NCI-H774 (cell line): ENCODE data around the gene SMG9.
A peak's percentile ranks its signal among the peaks of the same experiment; 100 is the strongest.
"Not testable (repeated sequence)": the region's sequence is repeated elsewhere in the genome, so short reads cannot be mapped to it uniquely, and the experiment has no call there.

ENCODE experiments used
- DNase-seq: peaks from one replicate; lab custom pipeline; 2025; lab: John Stamatoyannopoulos, UW

The SMG9 gene

DNA sequence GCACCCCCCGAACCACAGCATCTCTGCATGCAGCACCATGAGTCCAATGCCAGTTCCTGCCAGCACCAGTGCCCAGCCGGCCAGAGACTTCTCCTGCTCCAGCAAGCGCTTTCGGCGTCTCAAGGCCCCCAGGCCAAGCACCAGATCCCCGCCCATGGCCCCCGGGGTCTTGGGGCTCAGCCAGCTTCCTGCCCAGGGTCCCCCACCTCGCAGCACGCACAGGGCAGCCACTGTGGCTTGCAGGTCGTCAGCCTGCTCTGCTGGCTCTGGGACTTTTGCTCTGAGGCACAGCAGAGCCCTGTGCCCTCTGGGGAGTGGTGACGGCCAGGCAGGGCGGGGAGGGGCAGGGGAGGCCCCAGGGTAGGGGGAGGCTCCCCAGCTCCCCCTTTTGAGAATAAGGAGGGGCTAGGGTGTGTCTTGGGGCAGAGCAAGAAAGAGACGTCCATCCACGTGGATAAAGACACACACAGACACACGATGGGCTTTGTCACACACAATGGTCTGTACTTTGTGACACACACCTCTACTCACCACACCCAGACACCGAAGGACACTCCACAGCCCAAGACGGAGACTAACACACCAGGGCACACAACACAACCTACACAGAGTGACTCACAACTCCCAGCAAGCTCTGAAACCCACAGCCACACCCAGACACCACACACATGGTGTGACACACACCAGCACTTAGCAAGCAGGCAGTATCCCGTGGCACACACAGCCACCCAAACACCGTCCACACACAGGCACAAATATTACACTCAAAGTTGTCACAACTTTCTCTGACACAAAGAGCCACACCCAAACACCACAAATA lies 26.2 kb upstream of the SMG9 start, which contains the start of gene KCNN4:
KCNN4 (minus strand) TSS at position 268 of the 820 bp plus-strand sequence; CDS start at position 156, 112 bp downstream.
- no peak for DNase-seq

DNA sequence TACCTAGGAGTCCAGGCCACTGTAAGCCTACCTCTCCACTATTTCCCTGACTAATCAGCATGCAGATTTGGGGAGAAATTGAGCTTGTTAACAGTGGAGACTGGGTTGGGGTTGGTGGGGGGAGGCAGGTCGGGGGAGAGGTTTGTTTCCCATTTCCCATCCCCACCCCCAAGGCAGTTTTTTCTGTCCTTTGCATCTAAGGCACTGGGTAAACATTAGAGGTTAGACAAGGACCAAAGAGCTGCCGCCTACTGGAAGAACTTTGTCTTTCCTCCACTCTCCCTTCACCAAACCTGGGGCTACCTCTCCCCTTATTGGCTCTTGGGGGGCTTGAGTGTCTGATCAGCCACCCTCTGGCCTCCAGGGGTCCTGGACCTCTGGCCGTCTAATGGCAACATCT lies 25.1 kb upstream of the SMG9 start:
- DNase-seq, result no peak

DNA sequence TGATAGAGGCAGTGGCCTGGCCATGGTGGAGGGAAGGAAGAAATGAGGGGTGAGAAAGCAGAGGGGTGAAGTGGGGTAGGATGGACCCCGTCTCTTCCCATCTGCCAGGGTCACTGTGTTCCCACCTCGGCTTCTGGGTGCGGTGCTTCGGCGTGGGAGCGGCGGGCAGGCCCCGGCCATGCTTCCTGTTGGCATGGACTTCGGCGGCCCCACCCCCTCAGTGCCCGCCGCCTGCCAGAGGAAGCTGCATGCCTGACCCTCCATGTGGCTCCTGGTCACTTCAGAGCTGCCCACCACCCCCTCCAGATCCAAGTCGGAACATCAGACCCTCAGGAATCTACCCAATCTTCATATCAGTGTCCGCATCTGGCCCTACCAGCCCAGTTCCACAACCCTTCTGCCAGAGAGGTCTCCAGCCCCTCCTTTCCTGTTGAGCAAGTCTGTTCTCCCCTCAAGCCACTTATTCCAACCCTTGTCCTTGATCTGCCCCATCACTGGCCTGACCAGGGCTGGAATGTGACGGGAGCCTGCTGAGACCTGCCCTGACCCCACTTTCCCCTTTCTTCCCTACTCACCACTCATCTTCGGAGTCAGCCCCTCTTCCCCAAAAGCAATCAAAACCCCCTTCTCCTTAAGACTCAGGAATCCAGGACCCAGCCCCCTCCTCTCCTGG lies 24.5 kb upstream of the SMG9 start:
- DNase-seq, result no peak

DNA sequence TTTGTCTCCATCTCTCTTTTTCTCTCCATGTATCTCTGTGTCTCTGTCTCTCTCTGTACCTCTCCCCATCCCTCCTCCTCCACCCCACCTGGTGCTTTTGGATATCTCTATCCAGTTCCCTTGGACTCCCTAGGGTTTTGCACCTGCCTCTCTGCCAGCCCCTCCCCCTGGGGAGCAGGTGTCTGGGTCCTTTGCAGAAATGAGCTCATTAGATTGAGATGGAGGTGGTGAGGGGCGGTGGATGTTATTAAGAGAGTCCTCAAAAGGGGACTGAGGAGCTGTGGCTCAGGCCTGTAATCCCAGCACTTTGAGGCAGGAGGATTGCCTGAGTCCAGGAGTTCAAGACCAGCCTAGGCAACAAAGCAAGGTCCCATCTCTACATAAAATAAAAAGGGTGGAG lies 23.9 kb upstream of the SMG9 start:
- peak; percentile 88 for DNase-seq

DNA sequence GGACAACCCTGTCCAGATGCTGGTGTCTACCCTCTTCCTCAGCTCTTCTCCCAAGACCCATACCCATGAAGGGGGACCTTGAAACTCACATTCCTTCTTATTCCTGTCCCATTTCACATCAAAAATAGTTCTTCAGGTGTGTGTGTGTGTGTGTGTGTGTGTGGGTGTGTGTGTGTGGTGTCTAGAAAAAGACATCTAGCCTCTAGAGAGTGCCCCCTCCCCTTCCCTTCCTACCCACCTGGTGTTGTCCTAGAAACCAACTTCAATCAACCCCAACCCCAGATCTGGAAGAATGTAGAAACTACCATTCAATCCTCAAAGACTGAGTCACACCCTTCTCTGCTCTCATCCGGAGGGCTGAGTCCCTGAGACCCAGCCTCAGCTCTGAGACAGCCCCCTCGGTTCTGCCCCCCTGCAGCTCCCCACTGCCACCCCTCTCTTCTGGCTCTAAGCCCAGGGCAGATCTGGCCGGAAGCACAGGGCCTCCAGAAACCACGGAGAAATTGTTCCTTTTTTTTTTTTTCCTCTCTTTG lies 22.5 kb upstream of the SMG9 start:
- no peak for DNase-seq

DNA sequence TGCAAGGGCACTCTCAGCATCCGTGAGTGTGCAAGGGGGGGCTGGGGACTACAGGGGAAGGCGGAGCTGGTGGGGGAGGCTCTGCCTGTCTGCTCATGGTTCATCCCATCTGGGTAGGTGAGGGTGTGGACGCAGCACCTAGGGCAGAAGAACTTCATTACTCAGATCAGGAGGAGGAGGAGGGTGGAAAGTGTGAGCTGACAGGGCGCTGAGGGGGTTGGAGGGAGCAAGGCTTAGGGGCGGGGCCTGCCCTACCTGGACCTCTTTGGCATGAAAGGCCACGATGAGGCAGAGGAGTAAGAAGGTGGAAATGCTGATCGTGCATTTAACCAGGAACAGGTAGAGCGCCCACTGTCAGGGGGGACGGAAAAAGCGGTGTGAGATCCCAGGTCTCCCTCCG lies 21.5 kb upstream of the SMG9 start:
- no peak for DNase-seq

DNA sequence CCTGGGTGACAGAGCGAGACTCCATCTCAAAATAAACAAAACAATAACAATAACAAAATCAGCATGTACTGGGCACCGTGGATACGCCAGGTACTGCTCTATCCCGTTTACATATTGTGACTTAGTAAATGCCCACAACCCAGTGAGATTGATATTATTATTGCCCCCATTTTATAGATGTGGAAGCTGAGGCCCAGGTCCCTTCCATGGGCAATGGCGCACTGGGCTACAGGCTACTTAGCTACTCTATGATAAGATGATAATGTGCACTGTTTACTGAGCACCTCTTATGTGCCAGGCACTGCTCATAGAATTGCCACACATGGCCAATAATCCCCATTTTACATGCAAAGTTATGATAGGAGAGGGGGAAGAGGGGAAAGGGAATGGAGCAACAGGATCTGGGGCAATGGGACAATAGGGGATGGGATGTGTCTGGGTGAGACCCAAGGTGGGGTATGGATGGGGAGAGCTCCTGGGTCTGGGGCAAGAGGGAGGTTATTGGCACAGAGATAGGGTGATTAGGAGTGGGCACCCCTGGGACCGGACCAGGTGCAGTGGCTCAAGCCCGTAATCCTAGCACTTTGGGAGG lies 20.6 kb upstream of the SMG9 start:
- no peak for DNase-seq

DNA sequence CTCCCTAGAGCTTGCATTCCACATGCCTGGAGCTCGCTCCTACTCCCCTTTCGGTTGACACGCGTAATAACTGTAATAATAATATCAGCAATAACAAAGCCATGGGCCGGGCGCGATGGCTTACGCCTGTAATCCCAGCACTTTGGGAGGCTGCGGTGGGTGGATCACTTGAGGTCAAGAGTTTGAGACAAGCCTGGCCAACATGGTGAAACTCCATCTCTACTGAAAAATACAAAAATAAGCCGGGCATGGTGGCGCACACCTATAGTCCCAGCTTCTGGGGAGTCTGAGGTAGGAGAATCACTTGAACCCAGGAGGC lies 20.1 kb upstream of the SMG9 start:
- DNase-seq, result not testable (repeated sequence)

DNA sequence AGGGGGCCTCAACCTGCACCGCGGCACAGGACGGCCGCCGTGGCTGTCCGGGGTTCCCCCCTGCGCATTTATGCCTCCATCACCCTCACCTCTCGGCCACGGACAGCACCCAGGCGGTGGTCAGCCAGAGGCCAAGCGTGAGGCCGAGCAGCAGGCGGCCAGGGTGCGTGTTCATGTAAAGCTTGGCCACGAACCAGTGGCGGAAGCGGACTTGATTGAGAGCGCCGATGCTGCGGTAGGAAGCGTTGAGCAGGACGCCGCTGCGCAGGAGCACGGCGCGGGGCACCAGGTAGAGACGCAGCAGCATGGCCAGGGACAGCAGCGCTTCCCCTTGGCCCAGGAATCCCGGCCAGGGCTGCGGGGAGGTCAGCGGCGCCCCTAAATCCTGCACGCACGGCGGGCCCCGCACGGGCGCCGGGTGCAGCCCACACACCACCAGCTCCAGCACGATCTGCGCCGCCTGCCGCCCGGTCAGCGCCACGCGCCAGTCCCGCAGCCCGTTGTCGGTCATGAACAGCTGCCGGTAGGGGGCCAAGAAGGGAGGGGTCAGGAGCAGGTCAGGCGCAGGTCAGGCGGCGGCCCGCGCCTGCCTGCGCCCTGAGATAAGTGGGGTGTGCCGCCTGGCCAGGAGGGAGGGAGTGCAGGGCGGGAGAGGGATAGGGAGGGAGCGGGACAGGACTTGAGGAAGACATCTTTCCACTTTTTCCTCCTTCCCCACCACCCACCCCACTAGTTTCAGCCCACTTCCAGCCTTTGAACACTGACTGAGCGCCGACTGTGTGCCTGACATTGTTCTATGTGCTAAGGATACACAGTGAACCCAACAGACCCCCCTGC lies 19.6 kb upstream of the SMG9 start:
- no peak for DNase-seq

DNA sequence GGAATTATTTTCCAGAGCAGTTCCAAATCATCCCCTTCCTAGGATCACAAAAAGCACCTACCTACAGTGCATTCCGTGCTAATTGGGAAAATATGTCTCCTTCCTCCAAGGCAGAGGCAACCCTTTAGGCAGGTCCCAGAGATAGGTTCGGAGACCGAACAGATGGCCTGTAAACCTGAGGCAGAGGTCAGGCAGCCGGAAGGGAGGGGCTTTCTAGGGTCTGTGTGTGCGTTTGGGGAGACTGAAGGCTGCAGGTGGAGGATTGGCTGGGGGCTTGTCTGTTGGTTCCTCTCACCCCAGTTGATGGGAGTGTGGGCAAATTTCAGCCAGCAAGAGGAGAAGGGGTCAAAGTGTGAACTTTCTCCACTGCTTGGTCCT lies 19.0 kb upstream of the SMG9 start:
- no peak for DNase-seq

DNA sequence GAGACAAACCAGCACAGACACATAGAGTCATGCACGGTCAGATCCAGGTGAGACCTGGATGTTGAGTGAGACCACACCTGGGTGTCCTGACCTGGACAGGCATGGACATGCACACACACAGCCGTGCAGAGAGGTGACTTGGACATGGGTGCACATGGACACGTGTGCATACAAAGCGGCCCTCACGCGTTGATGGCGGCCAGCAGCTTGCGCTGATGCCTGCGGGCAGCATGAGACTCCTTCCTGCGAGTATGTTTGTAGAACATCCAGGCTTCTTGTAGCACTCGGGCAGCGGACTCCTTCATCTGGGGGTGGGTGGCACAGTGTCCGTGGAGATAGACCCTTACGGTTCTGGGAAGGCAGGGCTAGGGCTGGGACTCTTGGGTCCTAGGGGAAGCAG lies 14.5 kb upstream of the SMG9 start:
- DNase-seq, result no peak

DNA sequence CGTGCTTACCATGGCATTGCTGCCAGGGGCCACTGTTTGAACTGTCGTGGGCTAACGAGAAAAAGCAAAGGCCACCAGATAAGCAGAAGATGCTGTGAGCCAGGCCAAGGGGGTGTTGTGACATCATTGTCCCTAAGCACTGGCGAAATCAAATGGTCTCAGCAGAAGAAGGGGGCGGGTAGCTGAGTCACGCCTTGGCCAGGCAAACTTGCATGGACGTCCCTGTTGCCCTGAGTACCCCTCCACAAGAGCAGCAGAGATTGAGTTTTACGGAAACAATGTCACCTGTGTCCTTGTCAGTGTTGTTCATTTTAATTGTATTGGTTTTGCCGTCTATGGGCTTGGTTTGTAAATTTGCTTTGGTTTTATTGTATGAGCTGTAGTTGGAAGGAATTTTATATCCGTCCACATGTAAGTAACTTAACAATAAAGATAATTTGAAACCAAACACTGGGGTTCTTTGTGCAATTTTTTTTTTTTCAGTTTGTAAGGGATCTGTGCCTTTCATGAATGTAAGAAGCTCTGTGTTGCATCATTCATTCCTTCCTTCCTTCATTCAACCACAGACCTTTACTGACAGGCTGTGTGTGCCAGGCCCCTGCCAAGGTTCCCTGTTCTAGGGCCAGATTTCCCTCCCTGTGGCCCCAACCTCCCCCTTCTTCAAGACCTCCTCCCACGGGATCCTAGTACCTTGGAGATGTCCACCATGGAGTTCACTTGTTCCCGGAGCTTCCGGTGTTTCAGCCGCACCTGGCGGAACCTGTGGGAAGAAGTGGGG lies 13.7 kb upstream of the SMG9 start:
- no peak for DNase-seq

DNA sequence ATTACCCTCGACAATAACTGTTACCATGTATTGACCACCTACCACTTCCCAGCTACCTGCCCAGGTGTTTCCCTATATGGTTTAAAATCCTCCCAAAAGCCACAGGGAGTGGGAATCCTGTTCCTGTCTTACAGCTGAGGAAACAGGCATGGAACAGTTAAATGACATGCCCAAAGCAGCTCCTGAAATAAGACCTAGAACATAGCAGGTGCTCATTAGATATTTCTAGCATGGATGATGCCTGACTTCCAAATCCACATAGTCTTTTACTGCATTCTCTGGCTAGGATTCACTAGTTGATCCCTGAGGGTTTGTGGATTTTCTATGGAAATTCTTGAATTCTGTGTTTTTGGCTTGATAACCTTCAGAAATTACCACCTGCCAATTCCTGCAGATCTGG lies 13.1 kb upstream of the SMG9 start:
- DNase-seq, result no peak

DNA sequence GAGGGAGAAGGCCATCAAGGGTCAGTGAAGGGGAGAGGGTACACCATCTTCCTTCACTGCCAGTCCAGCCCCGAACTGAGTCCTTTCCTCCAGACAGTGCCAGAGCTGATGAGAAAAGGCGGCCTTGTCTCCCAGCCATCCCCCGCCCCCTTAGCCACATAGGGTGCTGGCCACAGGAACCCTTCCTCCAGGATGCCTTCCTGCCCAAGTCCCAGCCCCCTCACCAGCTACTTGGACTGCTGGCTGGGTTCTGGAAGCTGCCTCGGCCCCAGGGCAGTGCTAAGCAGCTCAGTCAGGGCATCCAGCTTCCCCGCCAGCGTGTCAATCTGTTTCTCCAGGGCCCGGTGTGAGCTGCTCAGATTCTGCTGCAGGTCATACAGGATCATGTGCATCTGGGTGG lies 12.6 kb upstream of the SMG9 start:
- DNase-seq, result no peak

DNA sequence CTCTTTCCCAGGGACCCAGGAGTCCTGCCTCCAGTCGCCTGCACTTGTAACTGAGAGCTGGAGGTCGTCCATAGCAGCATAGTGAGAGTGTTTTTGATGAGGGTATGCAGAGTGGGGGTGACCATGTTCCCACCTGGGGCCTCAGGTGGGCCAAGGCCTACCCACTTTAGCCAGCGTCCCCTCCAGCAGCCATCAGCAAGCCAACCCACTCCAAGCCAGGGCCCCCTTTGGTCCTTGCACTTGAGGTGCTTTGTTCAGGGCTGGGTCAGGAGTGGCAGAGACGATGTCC lies 11.9 kb upstream of the SMG9 start:
- DNase-seq, result no peak

DNA sequence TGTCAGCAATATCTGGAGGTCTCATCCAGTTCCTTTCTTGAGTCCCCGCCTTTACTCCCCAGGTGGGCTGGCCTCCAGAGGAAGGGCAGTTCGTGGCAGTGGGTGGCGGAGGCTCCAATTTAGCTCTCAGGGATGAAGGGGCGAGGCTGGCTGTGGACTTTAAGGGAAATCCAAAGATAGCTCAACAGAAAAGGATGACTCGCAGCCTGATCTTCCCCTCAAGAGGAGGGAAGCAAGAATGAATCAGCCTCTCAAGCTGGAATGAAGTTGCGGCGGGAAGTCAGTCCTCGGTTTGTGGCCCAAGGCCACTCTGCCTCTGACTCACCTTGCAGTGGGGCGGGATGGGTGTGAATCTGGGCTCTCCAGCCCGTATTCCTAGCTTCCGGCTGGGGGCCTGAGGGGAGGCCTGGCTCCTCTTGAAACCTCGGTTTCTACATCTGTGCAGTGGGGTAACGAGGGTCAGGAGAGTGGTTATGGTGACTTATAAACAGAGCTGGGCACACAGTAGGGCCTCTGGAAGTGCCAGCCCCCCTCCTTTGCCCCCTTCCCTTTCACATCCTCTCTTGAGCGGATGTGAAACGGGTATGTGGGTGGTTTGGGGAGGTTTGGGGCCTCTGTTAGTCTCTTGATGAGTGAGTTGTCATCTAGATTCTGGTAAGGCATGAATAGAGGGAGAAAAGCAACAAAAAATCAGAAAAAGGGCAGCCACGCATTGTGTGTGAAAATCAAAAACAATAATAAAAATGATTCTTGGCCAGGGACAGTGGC lies 10.5 kb upstream of the SMG9 start:
- DNase-seq, result no peak

DNA sequence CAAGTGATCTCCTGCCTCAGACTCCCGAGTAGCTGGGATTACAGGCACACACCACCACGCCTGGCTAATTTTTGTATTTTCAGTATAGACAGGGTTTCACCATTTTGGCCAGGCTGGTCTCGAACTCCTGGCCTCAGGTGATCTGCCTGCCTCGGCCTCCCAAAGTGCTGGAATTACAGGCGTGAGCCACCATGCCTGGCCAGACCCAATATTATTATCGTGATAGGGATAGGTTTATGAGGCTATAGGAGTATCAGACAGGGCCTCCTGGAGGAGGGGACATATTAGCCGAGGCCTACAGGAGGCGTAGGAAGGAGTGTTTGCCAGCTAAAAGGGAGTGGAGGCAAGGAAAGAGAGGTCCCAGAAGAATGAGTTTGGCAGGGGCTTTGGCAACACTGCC lies 9.9 kb upstream of the SMG9 start:
- DNase-seq, result not testable (repeated sequence)

DNA sequence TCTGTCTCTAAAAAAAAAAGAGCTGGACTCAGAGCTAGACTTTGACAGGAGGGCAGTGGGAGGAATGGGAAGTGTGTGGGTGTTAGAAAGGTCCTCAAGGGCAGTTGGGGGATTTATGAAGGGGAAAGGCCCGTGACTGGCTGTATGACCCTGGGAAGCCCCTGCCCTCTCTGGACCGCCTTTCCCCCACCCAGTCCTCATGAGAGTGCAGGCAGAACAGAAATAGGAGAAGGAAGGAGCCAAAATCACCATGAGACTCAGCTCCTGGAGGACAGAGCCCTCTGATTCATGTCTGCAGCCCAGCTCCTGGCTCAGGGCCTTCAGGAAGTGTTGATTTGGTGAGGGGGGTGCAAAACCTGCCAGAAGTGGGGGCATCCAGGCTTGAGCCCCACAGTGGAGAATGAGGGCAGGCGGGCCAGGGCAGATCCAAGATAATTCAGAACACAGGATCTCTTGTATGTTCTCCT lies 8.7 kb upstream of the SMG9 start:
- no peak for DNase-seq

DNA sequence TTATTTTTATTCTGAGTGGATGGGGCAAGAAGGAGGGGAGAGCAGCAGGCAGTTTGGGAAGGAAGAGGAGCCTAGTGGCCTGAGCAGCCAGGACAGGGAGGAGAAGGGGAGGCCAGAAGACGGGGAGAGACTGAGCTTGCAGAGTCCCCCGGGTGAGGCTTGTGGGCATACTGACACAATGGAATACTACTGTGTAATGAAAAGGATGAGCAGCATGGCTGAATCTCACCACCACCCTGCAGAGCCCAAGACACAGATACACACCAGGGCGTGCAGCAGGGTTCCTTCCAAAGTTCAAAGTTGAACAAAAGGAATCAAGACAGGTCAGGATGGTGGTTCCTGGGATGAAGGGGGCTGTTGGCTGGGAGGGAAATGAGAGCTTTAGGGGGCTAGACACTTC lies 8.1 kb upstream of the SMG9 start:
- no peak for DNase-seq

DNA sequence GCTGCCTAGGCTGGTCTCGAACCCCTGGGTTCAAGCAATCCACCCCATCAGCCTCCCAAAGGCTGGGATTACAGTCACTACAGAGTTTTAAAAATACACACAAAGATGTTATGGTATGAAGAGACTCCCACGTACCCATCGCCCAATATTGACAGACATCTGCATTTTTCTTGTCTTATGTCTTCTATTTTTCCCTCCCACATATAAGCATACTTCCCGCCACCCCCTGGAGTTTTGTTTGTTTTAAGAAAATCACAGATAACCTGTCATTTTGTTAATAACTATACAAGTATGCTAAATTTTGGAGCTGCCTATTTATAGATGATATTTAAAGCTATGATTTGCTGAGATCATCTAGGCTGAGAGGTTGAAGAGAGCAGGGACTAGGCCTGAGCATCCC lies 6.2 kb upstream of the SMG9 start:
- DNase-seq, result no peak

DNA sequence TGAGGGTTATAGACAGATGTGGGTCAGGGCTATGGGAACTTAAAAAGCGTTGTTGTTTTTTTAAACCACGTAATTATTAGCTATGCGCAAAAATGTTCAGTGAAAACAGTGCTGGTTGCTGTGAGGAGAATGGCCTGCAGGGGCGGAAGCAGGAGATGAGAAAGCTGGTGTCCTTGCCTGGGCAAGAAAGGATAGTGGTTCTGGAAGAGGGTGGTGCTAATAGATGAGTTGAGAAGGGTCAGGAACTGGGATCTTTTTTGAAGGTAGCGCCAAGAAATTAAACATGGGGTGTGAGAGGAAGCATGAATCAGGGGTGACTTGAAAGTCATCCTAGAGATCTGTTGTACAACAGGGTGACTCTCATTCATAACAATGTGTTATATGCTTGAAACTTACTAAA lies 4.8 kb upstream of the SMG9 start:
- no peak for DNase-seq
